PFSK-1 (cell line): ENCODE data around the gene SULT1A3.

ENCODE experiments used
- POLR2AphosphoS5 ChIP-seq: IDR thresholded peaks from 2 replicates; pipeline ENCODE4 v1.6.1; 2012; ENCODE audit warnings: low read depth, mild to moderate bottlenecking, control low read depth, low read length, moderate library complexity
- REST ChIP-seq, 2 experiments: IDR thresholded peaks; 2 replicates each; pipeline versions ENCODE4 v1.6.1 to v1.8.0; 2011 to 2012; ENCODE audit warnings: low read depth in 2 of 2, low read length in 2 of 2, control low read depth in 1 of 2, inconsistent platforms in 1 of 2, mild to moderate bottlenecking in 1 of 2, moderate library complexity in 1 of 2; ENCODE audit not compliant: insufficient read depth in 1 of 2
- SIN3A ChIP-seq: IDR thresholded peaks from 2 replicates; pipeline ENCODE4 v1.6.1; 2012; ENCODE audit warnings: mild to moderate bottlenecking, low read length, moderate library complexity, borderline replicate concordance; ENCODE audit not compliant: insufficient read depth
- TAF1 ChIP-seq: IDR thresholded peaks from 2 replicates; pipeline ENCODE4 v1.6.1; 2012; ENCODE audit warnings: low read length, control low read depth, borderline replicate concordance; ENCODE audit not compliant: insufficient read depth

GRCh38 chr16:30163538-30163937 is 35.5 kb upstream of the SULT1A3 start:
- TF ChIP-seq POLR2AphosphoS5 (no peak), SIN3A (no peak), TAF1 (no peak), REST (IDR thresholded peaks at IDR 0.05; ENCODE audit: insufficient read depth in 1 of 2, low read depth in 2 of 2, low read length in 2 of 2) (no peak)
